Peyer's patch (tissue), 4 donors: ENCODE data around the gene ZNF460. TPM values are rescaled to one million over a fixed set of nuclear protein-coding genes. Genes with fewer than 3 reads are reported as not detected.

Source experiments
- DNase-seq, 3 donors: peaks; one replicate each; pipeline ENCODE4 v3.0.0-alpha.2; 2017 to 2019
- H3K27ac ChIP-seq, 4 donors: fragments of 200-600 bp; sonication (generic); one replicate each; pipeline ENCODE4 v1.5.1; 2016 to 2019
- H3K27me3 ChIP-seq, 2 donors: fragments of 200-600 bp; sonication (generic); one replicate each; pipeline ENCODE4 v1.5.1; 2019
- H3K36me3 ChIP-seq, 3 donors: fragments of 200-600 bp; sonication (generic); one replicate each; pipeline ENCODE4 v1.5.1; 2016 to 2019
- H3K4me1 ChIP-seq, 4 donors: fragments of 200-600 bp; sonication (generic); one replicate each; pipeline ENCODE4 v1.5.1; 2016 to 2019
- H3K4me3 ChIP-seq, 4 donors: fragments of 200-600 bp; sonication (generic); 1 replicate in 3 of 4; 2 replicates in 1 of 4; pipeline ENCODE4 v1.5.1; 2016 to 2019; ENCODE audit warnings: mild to moderate bottlenecking in 1 of 4
- H3K9me3 ChIP-seq, 4 donors: fragments of 200-600 bp; sonication (generic); one replicate each; pipeline ENCODE4 v1.5.1; 2016 to 2019; ENCODE audit warnings: mild to moderate bottlenecking in 1 of 4
- POLR2A ChIP-seq, 2 donors: fragments of 450-650 bp; IDR thresholded peaks; one replicate each; pipeline ENCODE4 v1.5.1; 2017; ENCODE audit warnings: antibody characterized with exemption in 2 of 2, mild to moderate bottlenecking in 2 of 2, moderate library complexity in 2 of 2
- total RNA-seq, 4 donors: library from RNA; depleted of rRNA; stranded (reverse); fragments of >200 nt; gene quantifications; one replicate each; pipeline ENCODE4 v1.1.0, GENCODE V29; 2016
- TF ChIP-seq, protein P1 (sequence below), 6 experiments: fragments of 450-650 bp in 4 of 6; fragments of 200-600 bp in 2 of 6; sonication (generic) in 1 of 6; IDR thresholded peaks; one replicate each; pipeline ENCODE4 v1.5.1; 2017 to 2019; ENCODE audit warnings: antibody characterized with exemption in 6 of 6, mild to moderate bottlenecking in 3 of 6, moderate library complexity in 1 of 6

ZNF460 gene
- total RNA-seq, 4 donors from 2014 or later = 33.6 to 86.6 (median 54.2) TPM

GRCh38 chr19:57342582-57342981 is 62.3 kb downstream of the ZNF460 start:
- H3K4me3 ChIP-seq = no peak overlapping the region
- H3K27ac ChIP-seq = no peak overlapping the region
- no peaks in the 10 kb centered on the region for H3K4me1 ChIP-seq
- DNase-seq = no peak
- H3K9me3 ChIP-seq = no peaks in the 10 kb centered on the region
- no peaks in the 10 kb centered on the region for H3K36me3 ChIP-seq
- no peaks in the 10 kb centered on the region for H3K27me3 ChIP-seq
- TF ChIP-seq, protein P1, sequence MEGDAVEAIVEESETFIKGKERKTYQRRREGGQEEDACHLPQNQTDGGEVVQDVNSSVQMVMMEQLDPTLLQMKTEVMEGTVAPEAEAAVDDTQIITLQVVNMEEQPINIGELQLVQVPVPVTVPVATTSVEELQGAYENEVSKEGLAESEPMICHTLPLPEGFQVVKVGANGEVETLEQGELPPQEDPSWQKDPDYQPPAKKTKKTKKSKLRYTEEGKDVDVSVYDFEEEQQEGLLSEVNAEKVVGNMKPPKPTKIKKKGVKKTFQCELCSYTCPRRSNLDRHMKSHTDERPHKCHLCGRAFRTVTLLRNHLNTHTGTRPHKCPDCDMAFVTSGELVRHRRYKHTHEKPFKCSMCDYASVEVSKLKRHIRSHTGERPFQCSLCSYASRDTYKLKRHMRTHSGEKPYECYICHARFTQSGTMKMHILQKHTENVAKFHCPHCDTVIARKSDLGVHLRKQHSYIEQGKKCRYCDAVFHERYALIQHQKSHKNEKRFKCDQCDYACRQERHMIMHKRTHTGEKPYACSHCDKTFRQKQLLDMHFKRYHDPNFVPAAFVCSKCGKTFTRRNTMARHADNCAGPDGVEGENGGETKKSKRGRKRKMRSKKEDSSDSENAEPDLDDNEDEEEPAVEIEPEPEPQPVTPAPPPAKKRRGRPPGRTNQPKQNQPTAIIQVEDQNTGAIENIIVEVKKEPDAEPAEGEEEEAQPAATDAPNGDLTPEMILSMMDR (IDR thresholded peaks at IDR 0.05) = no peak
- TF ChIP-seq POLR2A (IDR thresholded peaks at IDR 0.05) = no peak

Other genes with a start within 250 kb of the ZNF460 start
- not detected for gene USP29, start 160.5 kb upstream of the ZNF460 start, total RNA-seq
- gene ZIM3, start 135.3 kb upstream of the ZNF460 start, total RNA-seq = not detected
- not detected for gene DUXA, start 113.0 kb upstream of the ZNF460 start, total RNA-seq
- 10 to 100 TPM; 18.7 to 57.7 (median 23.3) TPM for gene ZNF264, start 89.0 kb upstream of the ZNF460 start, total RNA-seq
- 1 to 10 TPM in 1 of 4 donors, not detected in 3; 5.1 TPM for gene AURKC, start 49.5 kb upstream of the ZNF460 start, total RNA-seq
- 10 to 100 TPM in 2 of 4 donors, 1 to 10 TPM in 2; 7.4 to 17.0 (median 10.1) TPM for gene ZNF805, start 39.9 kb upstream of the ZNF460 start, total RNA-seq
- 1 to 10 TPM; 1.8 to 7.4 (median 5.2) TPM for gene ZNF543, start 40.0 kb downstream of the ZNF460 start, total RNA-seq
- 10 to 100 TPM in 1 of 4 donors, 1 to 10 TPM in 3; 2.1 to 10.7 (median 3.7) TPM for gene ZNF304, start 70.8 kb downstream of the ZNF460 start, total RNA-seq
- gene TRAPPC2B, start 83.1 kb downstream of the ZNF460 start, total RNA-seq = 10 to 100 TPM in 2 of 4 donors, 1 to 10 TPM in 2; 3.0 to 67.7 (median 9.9) TPM
- gene ZNF547, start 83.1 kb downstream of the ZNF460 start, total RNA-seq = 1 to 10 TPM in 3 of 4 donors, under 1 TPM in 1; 0.53 to 6.6 (median 3.6) TPM
- gene ZNF548, start 109.4 kb downstream of the ZNF460 start, total RNA-seq = 10 to 100 TPM; 10.7 to 47.9 (median 20.7) TPM
- gene ZNF17, start 130.7 kb downstream of the ZNF460 start, total RNA-seq = 10 to 100 TPM in 3 of 4 donors, 1 to 10 TPM in 1; 7.9 to 21.5 (median 14.6) TPM
- 10 to 100 TPM in 2 of 4 donors, 1 to 10 TPM in 2; 5.7 to 12.8 (median 10.6) TPM for gene ZNF749, start 154.8 kb downstream of the ZNF460 start, total RNA-seq
- gene VN1R1, start 176.7 kb downstream of the ZNF460 start, total RNA-seq = 1 to 10 TPM in 1 of 4 donors, not detected in 3; 1.1 TPM
- 10 to 100 TPM in 2 of 4 donors, 1 to 10 TPM in 2; 4.0 to 32.2 (median 12.0) TPM for gene ZNF772, start 197.1 kb downstream of the ZNF460 start, total RNA-seq
- 10 to 100 TPM in 1 of 4 donors, 1 to 10 TPM in 2, under 1 TPM in 1; 0.83 to 16.7 (median 5.4) TPM for gene ZNF419, start 207.3 kb downstream of the ZNF460 start, total RNA-seq
- gene ZNF773, start 219.5 kb downstream of the ZNF460 start, total RNA-seq = 10 to 100 TPM in 1 of 4 donors, 1 to 10 TPM in 3; 6.3 to 10.7 (median 9.7) TPM
- 1 to 10 TPM; 4.0 to 7.4 (median 4.7) TPM for gene ZNF549, start 246.9 kb downstream of the ZNF460 start, total RNA-seq